Kidney (tissue), 14 donors: ENCODE measurements around the gene MLXIPL. TPM values are rescaled to one million over a fixed set of nuclear protein-coding genes. Genes with fewer than 3 reads are reported as not detected.
A peak's percentile ranks its signal among the peaks of the same experiment; 100 is the strongest.
"Not testable (repeated sequence)": the region's sequence is repeated elsewhere in the genome, so short reads cannot be mapped to it uniquely, and the experiment has no call there.

ENCODE experiments used
- DNase-seq, 5 donors: peaks; one replicate each; pipeline ENCODE4 v3.0.0-alpha.2; 2013 to 2020
- FAIRE-seq: peaks from 2 replicates; lab custom pipeline; 2012; peaks lifted over from hg19 to GRCh38; lab: Jason Lieb, UNC
- H3K27ac ChIP-seq, 2 donors: one replicate each; pipeline ENCODE4 v1.7.0; 2013; ENCODE audit warnings: low read depth in 2 of 2, low read length in 2 of 2, inconsistent platforms in 1 of 2
- H3K27me3 ChIP-seq: one replicate; pipeline ENCODE4 v1.7.1; 2013; ENCODE audit warnings: low read length, inconsistent platforms; ENCODE audit not compliant: control insufficient read depth, insufficient read depth
- H3K36me3 ChIP-seq, 3 donors: one replicate each; pipeline versions ENCODE4 v1.7.0 to v1.7.1; 2013; ENCODE audit warnings: low read length in 3 of 3, control low read depth in 1 of 3, inconsistent platforms in 1 of 3; ENCODE audit not compliant: insufficient read depth in 3 of 3, control insufficient read depth in 2 of 3
- H3K4me1 ChIP-seq, 3 donors: one replicate each; pipeline versions ENCODE4 v1.7.0 to v1.7.1; 2013; ENCODE audit warnings: low read length in 3 of 3, inconsistent platforms in 1 of 3, low read depth in 1 of 3; ENCODE audit not compliant: control insufficient read depth in 2 of 3, insufficient read depth in 2 of 3
- H3K4me3 ChIP-seq, 3 donors: one replicate each; pipeline versions ENCODE4 v1.7.0 to v1.8.1; 2013; ENCODE audit warnings: low read length in 3 of 3, control low read depth in 1 of 3, inconsistent platforms in 1 of 3
- H3K9ac ChIP-seq, 3 donors: one replicate each; pipeline versions ENCODE4 v1.7.0 to v1.7.1; 2013; ENCODE audit warnings: low read length in 3 of 3, control low read depth in 1 of 3, inconsistent platforms in 1 of 3
- H3K9me3 ChIP-seq, 3 donors: one replicate each; pipeline versions ENCODE4 v1.7.0 to v1.7.1; 2013; ENCODE audit warnings: low read length in 3 of 3, control low read depth in 1 of 3, inconsistent platforms in 1 of 3; ENCODE audit not compliant: control insufficient read depth in 2 of 3, insufficient read depth in 1 of 3
- intact Hi-C: fragments of 100-400 bp; cut with DNase I; formaldehyde crosslinking; loops from one replicate; pipeline ENCODE4 v1.11.1; 2022
- polyA plus RNA-seq: library from polyadenylated mRNA; stranded (reverse); fragments of 350-450 nt; fragmentation: Illumina TruSeq; extraction: RNeasy Lipid Tissue Mini Kit (QIAGEN cat#74804); gene quantifications from one replicate; pipeline ENCODE4 v1.2.3, GENCODE V29; 2014; ENCODE audit warnings: low read depth, low replicate concordance; ENCODE audit not compliant: insufficient read depth
- total RNA-seq: library from RNA; stranded (reverse); fragmentation: NEBNext Ultra II Directional; extraction: Animal tissue kit (Norgen Biotek cat#: 25700); gene quantifications from one replicate; pipeline ENCODE4 v1.2.1, GENCODE V29; 2021
- TF ChIP-seq, protein P1 (sequence below): IDR thresholded peaks from 3 replicates; pipeline ENCODE4 v1.5.1; 2012; ENCODE audit warnings: mild to moderate bottlenecking, moderate library complexity, borderline replicate concordance; ENCODE audit not compliant: insufficient read depth; ENCODE audit errors: extremely low read depth
- donor health status: control.
- donor health status: control.
- donor health status: control.
- donor health status: control.
- donor health status: control.
- donor health status: DM: yes; HTN: yes; CAD: no.
- donor health status: Normal renal cell carcinoma (clear cell type).

Gene MLXIPL
- total and polyA plus RNA-seq, 2 donors from 2014 or later, result 26.2 to 27.9 TPM

DNA sequence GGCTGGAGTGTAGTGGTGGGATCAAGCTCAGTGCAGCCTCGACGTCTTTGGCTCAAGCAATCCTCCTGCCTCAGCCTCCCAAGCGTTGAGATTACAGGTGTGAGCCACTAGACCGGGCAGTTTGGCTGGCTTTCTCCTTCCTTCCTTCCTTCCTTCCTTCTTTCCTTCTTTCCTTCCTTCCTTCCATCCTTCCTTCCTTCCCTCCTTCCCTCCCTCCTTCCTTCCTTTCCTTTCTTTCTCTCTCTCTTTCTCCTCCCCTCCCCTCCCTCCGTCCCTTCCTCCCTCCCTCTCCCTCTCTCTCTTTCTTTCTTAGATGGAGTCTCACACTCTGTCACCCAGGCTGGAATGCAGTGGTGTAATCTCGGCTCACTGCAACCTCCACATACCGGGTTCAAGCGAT is 35.7 kb upstream of the MLXIPL start:
- Histone ChIP-seq H3K9me3 (peaks cover 0 to 7% (median 0%) of the 10 kb centered on the region in 3 donors), H3K4me1 (no peaks in the 10 kb centered on the region), H3K9ac (no peak overlapping the region), H3K27ac (no peak overlapping the region), H3K27me3 (no peaks in the 10 kb centered on the region), H3K4me3 (no peak overlapping the region), H3K36me3 (no peaks in the 10 kb centered on the region)
- TF ChIP-seq, protein P1, sequence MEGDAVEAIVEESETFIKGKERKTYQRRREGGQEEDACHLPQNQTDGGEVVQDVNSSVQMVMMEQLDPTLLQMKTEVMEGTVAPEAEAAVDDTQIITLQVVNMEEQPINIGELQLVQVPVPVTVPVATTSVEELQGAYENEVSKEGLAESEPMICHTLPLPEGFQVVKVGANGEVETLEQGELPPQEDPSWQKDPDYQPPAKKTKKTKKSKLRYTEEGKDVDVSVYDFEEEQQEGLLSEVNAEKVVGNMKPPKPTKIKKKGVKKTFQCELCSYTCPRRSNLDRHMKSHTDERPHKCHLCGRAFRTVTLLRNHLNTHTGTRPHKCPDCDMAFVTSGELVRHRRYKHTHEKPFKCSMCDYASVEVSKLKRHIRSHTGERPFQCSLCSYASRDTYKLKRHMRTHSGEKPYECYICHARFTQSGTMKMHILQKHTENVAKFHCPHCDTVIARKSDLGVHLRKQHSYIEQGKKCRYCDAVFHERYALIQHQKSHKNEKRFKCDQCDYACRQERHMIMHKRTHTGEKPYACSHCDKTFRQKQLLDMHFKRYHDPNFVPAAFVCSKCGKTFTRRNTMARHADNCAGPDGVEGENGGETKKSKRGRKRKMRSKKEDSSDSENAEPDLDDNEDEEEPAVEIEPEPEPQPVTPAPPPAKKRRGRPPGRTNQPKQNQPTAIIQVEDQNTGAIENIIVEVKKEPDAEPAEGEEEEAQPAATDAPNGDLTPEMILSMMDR, result no peak
- FAIRE-seq (no peak), DNase-seq (peak in 1 of 5 donors; percentile 2)
- intact Hi-C loops, result no loop called here

DNA sequence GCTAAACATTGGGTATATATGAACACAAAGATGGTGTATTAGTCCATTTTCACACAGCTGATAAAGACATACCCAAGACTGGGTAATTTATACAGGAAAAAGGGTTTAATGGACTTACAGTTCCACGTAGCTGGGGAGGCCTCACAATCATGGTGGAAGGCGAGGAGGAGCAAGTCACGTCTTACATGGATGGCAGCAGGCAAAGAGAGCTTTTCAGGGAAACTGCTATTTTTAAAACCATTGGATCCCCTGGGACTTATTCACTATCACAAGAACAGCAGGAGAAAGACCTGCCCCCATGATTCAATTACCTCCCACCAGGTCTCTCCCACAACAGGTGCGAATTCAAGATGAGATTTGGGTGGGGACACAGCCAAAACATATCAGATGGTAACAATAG is 31.0 kb upstream of the MLXIPL start:
- H3K4me3 ChIP-seq, FAIRE-seq, H3K36me3 ChIP-seq: not testable (repeated sequence)

DNA sequence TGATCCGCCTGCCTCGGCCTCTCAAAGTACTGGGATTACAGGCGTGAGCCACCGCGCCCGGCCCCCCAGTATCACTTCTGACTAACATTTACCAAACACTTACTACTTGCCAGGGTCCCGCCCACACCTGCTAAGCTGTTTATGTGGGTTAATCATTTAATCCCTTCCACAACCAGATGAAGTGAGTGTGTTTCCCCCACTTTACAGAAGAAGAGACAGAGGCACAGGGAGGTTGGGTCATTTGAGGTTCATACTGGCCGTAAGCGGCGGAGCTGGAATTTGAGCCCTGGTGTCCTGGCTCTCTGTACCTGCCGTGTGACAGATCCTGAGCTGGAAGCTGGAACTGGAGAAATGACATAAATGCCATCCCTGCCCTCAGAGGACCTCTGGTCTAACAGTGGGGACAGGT is 28.2 kb upstream of the MLXIPL start:
- H3K9me3 ChIP-seq, result no peaks in the 10 kb centered on the region
- no peak for DNase-seq
- TF ChIP-seq, protein P1, result no peak
- H3K9ac ChIP-seq, result no peak overlapping the region
- FAIRE-seq, result no peak
- peaks cover 0 to 2% (median 0%) of the 10 kb centered on the region in 3 donors for H3K4me1 ChIP-seq
- no peak overlapping the region for H3K27ac ChIP-seq
- H3K36me3 ChIP-seq, result no peaks in the 10 kb centered on the region
- peaks cover 2% of the 10 kb centered on the region for H3K27me3 ChIP-seq
- H3K4me3 ChIP-seq, result no peak overlapping the region
- intact Hi-C loops, result no loop called here

More for the DNA sequence above, 31.0 kb upstream of the MLXIPL start:
- H3K27ac ChIP-seq, DNase-seq, H3K9me3 ChIP-seq, H3K4me1 ChIP-seq, intact Hi-C loops, H3K27me3 ChIP-seq, H3K9ac ChIP-seq: not testable (repeated sequence)

DNA sequence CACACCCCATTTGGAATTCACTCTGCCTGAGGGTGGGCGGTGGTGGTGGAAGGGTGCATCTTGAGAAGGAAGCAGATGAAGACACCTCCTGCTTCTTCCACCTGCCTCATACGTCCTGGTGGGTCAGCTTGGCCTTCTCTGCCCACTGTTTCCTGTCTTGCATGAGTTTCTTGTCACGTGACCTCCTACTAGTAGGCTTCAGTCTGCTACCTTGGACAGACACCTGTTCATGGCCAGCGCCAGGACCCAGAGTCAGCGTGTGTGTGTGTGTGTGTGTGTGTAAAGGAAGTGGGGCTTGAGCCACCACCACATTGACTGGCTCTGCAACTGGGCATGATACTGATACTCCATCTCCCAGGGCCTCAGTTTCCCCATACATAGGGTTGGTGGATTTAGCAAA is 26.2 kb upstream of the MLXIPL start:
- Histone ChIP-seq H3K4me3 (no peak overlapping the region), H3K27me3 (peaks cover 2% of the 10 kb centered on the region), H3K36me3 (no peaks in the 10 kb centered on the region), H3K27ac (no peak overlapping the region), H3K9me3 (no peaks in the 10 kb centered on the region), H3K4me1 (peaks cover 0 to 2% (median 0%) of the 10 kb centered on the region in 3 donors), H3K9ac (no peak overlapping the region)
- TF ChIP-seq, protein P1, result no peak
- intact Hi-C loops, result no loop called here
- FAIRE-seq (no peak), DNase-seq (peak in 1 of 5 donors; percentile 25)
